SIG-M5 (cell line): ENCODE results near the gene CDC14A.

ENCODE experiments used
- DNase-seq: peaks from one replicate; lab custom pipeline; 2025; lab: John Stamatoyannopoulos, UW

CDC14A gene

DNA sequence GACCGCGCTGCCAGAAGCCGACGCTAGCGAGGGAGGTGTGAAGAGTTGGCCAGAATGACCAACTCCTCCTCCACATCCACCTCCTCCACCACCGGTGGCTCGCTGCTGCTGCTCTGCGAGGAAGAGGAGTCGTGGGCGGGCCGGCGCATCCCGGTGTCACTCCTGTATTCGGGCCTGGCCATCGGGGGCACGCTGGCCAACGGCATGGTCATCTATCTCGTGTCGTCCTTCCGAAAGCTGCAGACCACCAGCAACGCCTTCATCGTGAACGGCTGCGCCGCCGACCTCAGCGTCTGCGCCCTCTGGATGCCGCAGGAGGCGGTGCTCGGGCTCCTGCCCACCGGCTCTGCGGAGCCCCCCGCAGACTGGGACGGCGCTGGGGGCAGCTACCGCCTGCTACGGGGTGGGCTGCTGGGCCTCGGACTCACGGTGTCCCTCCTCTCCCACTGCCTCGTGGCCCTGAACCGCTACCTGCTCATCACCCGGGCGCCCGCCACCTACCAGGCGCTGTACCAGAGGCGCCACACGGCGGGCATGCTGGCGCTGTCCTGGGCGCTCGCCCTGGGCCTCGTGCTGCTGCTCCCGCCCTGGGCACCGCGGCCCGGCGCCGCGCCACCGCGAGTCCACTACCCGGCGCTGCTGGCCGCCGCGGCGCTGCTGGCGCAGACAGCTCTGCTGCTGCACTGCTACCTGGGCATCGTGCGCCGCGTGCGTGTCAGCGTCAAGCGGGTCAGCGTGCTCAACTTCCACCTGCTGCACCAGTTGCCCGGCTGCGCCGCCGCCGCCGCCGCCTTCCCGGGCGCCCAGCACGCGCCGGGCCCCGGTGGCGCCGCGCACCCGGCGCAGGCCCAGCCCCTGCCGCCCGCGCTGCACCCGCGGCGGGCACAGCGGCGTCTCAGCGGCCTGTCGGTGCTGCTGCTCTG, 186.9 kb downstream of the CDC14A start:
- no peak for DNase-seq

DNA sequence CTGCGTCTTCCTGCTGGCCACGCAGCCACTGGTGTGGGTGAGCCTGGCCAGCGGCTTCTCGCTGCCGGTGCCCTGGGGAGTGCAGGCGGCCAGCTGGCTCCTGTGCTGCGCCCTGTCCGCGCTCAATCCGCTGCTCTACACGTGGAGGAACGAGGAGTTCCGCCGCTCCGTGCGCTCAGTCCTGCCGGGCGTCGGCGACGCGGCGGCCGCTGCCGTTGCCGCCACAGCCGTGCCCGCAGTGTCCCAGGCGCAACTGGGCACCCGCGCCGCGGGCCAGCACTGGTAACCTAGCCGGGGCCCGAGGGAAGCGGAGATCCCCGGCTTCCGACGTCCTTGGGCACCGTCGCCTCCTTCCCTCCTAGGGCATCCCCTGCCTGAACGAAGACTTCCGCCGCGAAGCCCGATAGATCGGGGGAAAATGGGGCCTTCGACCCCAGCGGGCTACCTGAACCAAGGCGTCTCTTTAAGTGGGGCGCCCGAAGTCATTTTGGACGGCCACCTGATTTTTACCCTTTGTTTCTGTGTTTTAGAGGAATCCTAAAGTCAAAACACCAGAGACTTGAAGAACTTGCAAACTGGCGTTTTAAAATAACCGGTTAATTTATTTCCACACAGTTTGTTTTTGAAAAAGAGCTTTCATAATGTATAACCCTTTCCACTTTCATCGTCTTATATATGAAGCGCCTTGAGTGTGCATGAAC, 187.7 kb downstream of the CDC14A start:
- DNase-seq: no peak

GRCh38 chr1:100542285-100542684, 190.0 kb downstream of the CDC14A start:
- DNase-seq: no peak

DNA sequence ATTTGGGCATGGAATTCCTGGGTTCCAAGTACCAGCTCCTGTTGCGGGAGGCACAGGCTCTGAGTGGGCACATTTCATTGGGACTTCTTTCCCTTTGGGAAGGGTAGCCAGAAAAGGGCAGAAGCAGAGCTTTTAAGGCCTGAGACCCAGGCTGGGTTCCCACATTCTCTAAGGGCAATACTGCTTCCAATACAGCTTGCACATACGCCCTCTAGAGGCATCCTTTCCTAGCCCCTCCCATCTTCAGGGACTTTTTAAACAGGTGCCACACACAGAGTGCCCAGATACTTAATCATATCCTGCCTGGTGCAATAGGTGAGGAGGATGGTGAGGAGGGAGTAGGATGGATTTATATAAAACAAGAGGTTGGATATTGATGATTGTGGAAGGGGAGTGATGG, 191.3 kb downstream of the CDC14A start:
- no peak for DNase-seq

GRCh38 chr1:100544791-100545190, 192.5 kb downstream of the CDC14A start:
- no peak for DNase-seq

DNA sequence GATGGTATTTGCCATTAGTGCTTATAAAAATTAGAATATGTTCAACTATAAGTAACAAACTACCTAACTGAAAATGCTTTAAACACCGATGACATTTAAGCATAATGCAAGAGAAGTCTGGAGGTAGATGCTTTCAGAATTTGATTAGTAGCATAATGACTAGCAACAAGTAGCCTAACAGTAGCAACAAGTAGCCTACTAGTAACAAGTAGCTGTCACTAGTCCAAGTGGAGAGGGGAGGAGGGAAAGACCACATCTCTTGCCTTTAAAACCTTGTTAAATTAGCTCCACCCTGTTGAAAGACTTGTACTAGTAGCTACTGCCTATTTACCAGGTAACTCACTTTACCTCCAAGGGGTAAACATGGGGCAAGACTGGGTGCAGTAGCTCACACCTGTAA, 193.5 kb downstream of the CDC14A start:
- DNase-seq: no peak

GRCh38 chr1:100552031-100552430, 199.7 kb downstream of the CDC14A start:
- no peak for DNase-seq

DNA sequence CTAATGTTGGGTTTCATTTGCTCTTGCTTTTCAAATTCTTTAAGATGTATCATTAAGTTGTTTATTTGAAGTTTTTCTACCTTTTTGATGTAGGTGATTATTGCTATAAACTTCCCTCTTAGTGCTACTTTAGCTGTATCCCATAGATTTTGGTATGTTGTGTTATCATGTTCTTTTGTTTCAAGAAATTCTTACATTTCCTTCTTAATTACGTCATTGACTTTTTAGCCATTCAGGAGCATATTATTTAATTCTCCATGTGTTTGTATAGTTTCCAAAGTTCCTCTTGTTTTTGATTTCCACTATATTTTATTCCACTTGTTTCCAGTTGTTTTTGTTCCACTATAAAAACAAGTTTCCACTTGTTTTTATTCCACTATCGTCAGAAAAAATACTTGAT, 200.6 kb downstream of the CDC14A start:
- no peak for DNase-seq

DNA sequence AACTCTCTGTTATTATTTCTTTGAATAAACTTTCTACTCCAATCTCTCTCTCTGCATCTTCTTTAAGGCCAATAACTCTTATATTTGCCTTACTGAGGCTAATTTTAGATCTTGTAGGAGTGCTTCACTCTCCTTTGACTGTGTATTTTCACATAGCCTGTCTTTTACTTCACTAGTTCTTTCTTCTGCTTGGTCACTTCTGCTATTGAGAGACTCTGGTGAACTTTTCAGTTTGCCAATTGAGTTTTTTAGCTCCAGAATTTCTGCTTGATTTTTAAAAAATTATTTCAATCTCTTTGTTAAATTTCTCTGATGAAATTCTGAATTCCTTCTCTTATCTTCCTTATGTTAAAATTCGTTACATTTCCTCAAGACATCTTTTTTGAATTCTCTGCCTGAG, 203.9 kb downstream of the CDC14A start:
- no peak for DNase-seq

- DNase-seq: no peak
Measured at GRCh38 chr1:100556925-100557605, 204.8 kb downstream of the CDC14A start.

DNA sequence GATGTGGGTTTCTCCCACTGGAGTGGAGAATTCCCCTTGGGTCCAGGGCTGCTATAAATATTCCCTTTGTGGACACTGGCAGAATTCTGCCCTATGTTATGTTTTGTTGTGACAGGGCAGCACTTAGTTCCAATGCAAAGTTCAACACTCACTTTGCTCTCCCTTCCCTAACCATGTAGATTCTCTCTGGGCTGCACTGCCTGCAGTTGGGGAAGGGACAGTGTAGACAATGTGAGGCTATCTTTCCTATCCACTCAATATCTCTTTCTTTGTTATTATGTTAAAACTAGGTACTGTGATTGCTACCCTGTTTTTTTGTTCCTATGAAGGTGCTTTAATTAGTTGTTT, 205.3 kb downstream of the CDC14A start:
- no peak for DNase-seq

DNA sequence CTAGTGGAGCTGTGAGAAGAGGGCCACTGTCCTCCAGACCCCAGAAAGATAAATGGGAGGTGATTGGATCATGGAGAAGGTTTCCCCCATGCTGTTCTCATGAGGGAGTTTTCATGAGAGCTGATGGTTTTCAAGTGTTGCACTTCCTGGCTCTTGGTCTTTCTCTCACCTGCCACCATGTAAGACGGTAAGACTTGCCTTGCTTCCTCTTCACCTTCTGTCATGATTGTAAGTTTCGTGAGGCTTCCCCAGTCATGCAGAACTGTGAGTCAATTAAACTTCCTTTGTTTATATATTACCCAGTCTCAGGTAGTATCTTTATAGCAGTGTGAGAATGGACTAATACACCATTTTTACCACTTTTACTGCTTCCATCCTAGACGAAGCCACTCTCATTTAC, 213.2 kb downstream of the CDC14A start:
- no peak for DNase-seq

- no peak for DNase-seq
Measured at GRCh38 chr1:100565937-100566699, 213.8 kb downstream of the CDC14A start.

DNA sequence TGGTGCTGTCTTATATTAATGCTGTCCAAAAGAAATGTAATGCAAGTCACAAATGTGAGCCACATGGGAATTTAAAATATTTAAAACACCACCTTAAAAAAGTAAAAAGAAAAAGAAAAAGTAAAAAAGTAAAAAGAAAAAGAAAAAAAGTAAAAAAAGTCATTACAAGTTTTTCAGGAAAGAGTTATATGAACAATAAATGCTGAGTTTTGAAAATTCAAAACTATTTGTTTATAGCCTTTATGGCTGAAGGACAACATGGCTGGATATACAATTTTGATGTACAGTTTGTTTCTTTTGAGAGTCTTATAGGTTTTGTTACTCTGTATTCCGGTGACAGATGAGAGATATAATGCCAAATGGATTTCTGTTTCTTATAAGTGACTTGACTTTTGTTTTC, 214.8 kb downstream of the CDC14A start:
- DNase-seq: no peak
